ENCODE measurements around the gene PLRG1.
A peak's percentile ranks its signal among the peaks of the same experiment; 100 is the strongest.
"Not testable (repeated sequence)": the region's sequence is repeated elsewhere in the genome, so short reads cannot be mapped to it uniquely, and the experiment has no call there.

PLRG1 gene

GRCh38 chr4:154549894-154550790 is at the start of gene PLRG1:
TSS of gene PLRG1 (minus strand) at chr4:154550400. CDS start at chr4:154550308, 92 bp downstream.
- DNase-seq: peak; percentile 95 to 96

GRCh38 chr4:154597798-154598774 is 47.9 kb upstream of the PLRG1 start:
- DNase-seq: no peak

GRCh38 chr4:154597281-154597680 is 47.1 kb upstream of the PLRG1 start:
- DNase-seq: not testable (repeated sequence)

GRCh38 chr4:154595807-154596206 is 45.6 kb upstream of the PLRG1 start:
- no peak for DNase-seq

GRCh38 chr4:154594343-154594742 is 44.1 kb upstream of the PLRG1 start:
- not testable (repeated sequence) for DNase-seq

- DNase-seq: peak; percentile 33 to 53
Observed at GRCh38 chr4:154593868-154594267, 43.7 kb upstream of the PLRG1 start.

GRCh38 chr4:154591890-154592289 is 41.7 kb upstream of the PLRG1 start:
- no peak for DNase-seq

GRCh38 chr4:154590329-154591006 is 40.3 kb upstream of the PLRG1 start, which contains the start of gene FGA:
TSS of gene FGA (minus strand) at chr4:154590742. CDS start at chr4:154590687, 55 bp downstream.
- no peak for DNase-seq

- no peak for DNase-seq
Observed at GRCh38 chr4:154589296-154590197, 39.3 kb upstream of the PLRG1 start.

GRCh38 chr4:154588198-154588597 is 38.0 kb upstream of the PLRG1 start:
- no peak for DNase-seq

- no peak for DNase-seq
Observed at GRCh38 chr4:154586296-154587033, 36.3 kb upstream of the PLRG1 start.

- DNase-seq: no peak
Observed at GRCh38 chr4:154585369-154586018, 35.3 kb upstream of the PLRG1 start.

- no peak for DNase-seq
Observed at GRCh38 chr4:154584259-154584658, 34.1 kb upstream of the PLRG1 start.

GRCh38 chr4:154583677-154584076 is 33.5 kb upstream of the PLRG1 start:
- no peak for DNase-seq

- DNase-seq: no peak
Observed at GRCh38 chr4:154583230-154583629, 33.0 kb upstream of the PLRG1 start.

- no peak for DNase-seq
Observed at GRCh38 chr4:154582723-154583122, 32.5 kb upstream of the PLRG1 start.

- DNase-seq: no peak
Observed at GRCh38 chr4:154579927-154580326, 29.7 kb upstream of the PLRG1 start.

GRCh38 chr4:154578919-154579318 is 28.7 kb upstream of the PLRG1 start:
- no peak for DNase-seq

GRCh38 chr4:154577324-154577723 is 27.1 kb upstream of the PLRG1 start:
- DNase-seq: no peak

GRCh38 chr4:154574311-154574710 is 24.1 kb upstream of the PLRG1 start:
- DNase-seq: no peak
